Memory B cell (primary cell): ENCODE measurements around the gene LAMC1.
A peak's percentile ranks its signal among the peaks of the same experiment; 100 is the strongest.

ENCODE experiments used
- ATAC-seq: fragments of 150-1000 bp; cut with Tn5 transposase; 2 replicates; pipeline ENCODE4 v1.10.0; 2021; ENCODE audit warnings: low read depth, mild to moderate bottlenecking, moderate library complexity
- DNase-seq, 2 donors: peaks; one replicate each; pipeline ENCODE4 v3.0.0; 2022; ENCODE audit warnings: low spot score in 2 of 2
- H3K27ac Mint-ChIP-seq: one replicate; pipeline ENCODE4 v1.8.0; 2022; ENCODE audit warnings: mild to moderate bottlenecking, moderate library complexity, mixed read lengths
- H3K27me3 Mint-ChIP-seq: one replicate; pipeline ENCODE4 v1.8.0; 2022; ENCODE audit warnings: mixed read lengths
- H3K36me3 Mint-ChIP-seq: one replicate; pipeline ENCODE4 v1.8.0; 2022; ENCODE audit warnings: mild to moderate bottlenecking, mixed read lengths
- H3K4me1 Mint-ChIP-seq: one replicate; pipeline ENCODE4 v1.8.0; 2022; ENCODE audit warnings: mixed read lengths
- H3K4me3 Mint-ChIP-seq: one replicate; pipeline ENCODE4 v1.8.0; 2022; ENCODE audit warnings: mild to moderate bottlenecking, moderate library complexity, mixed read lengths
- H3K9me3 Mint-ChIP-seq: one replicate; pipeline ENCODE4 v1.8.0; 2022; ENCODE audit warnings: mixed read lengths

The LAMC1 gene

GRCh38 chr1:183025782-183026774 lies 2.9 kb downstream of the LAMC1 start:
- DNase-seq (no peak), ATAC-seq (no peak)
- H3K36me3 Mint-ChIP-seq, result peaks cover 7% of the 10 kb centered on the region
- no peaks in the 10 kb centered on the region for H3K9me3 Mint-ChIP-seq
- H3K27me3 Mint-ChIP-seq, result peaks cover 4% of the 10 kb centered on the region
- H3K27ac Mint-ChIP-seq, result no peak overlapping the region
- peaks cover 32% of the 10 kb centered on the region for H3K4me1 Mint-ChIP-seq
- no peak overlapping the region for H3K4me3 Mint-ChIP-seq

- H3K4me3 Mint-ChIP-seq, result no peak overlapping the region
- no peaks in the 10 kb centered on the region for H3K9me3 Mint-ChIP-seq
Observed at GRCh38 chr1:183027031-183027430, 3.8 kb downstream of the LAMC1 start.

GRCh38 chr1:183027791-183028190 lies 4.6 kb downstream of the LAMC1 start:
- H3K4me1 Mint-ChIP-seq, result peaks cover 23% of the 10 kb centered on the region
- no peak overlapping the region for H3K27ac Mint-ChIP-seq
- no peaks in the 10 kb centered on the region for H3K9me3 Mint-ChIP-seq
- H3K36me3 Mint-ChIP-seq, result peaks cover 7% of the 10 kb centered on the region
- ATAC-seq (no peak), DNase-seq (no peak)
- no peak overlapping the region for H3K4me3 Mint-ChIP-seq
- peaks cover 4% of the 10 kb centered on the region for H3K27me3 Mint-ChIP-seq

More at GRCh38 chr1:183027031-183027430, 3.8 kb downstream of the LAMC1 start:
- ATAC-seq (no peak), DNase-seq (no peak)
- H3K27ac Mint-ChIP-seq, result no peak overlapping the region
- peaks cover 7% of the 10 kb centered on the region for H3K36me3 Mint-ChIP-seq
- H3K27me3 Mint-ChIP-seq, result peaks cover 4% of the 10 kb centered on the region
- peaks cover 29% of the 10 kb centered on the region for H3K4me1 Mint-ChIP-seq

GRCh38 chr1:183029591-183030000 lies 6.4 kb downstream of the LAMC1 start:
- no peak overlapping the region for H3K4me3 Mint-ChIP-seq
- no peak overlapping the region for H3K27ac Mint-ChIP-seq
- H3K4me1 Mint-ChIP-seq, result peaks cover 20% of the 10 kb centered on the region
- peaks cover 9% of the 10 kb centered on the region for H3K36me3 Mint-ChIP-seq
- H3K9me3 Mint-ChIP-seq, result no peaks in the 10 kb centered on the region
- ATAC-seq, result no peak
- peaks cover 4% of the 10 kb centered on the region for H3K27me3 Mint-ChIP-seq
- no peak for DNase-seq

- Mint-ChIP-seq H3K36me3 (peaks cover 9% of the 10 kb centered on the region), H3K4me3 (no peak overlapping the region), H3K4me1 (peaks cover 18% of the 10 kb centered on the region), H3K27ac (no peak overlapping the region), H3K9me3 (no peaks in the 10 kb centered on the region), H3K27me3 (peaks cover 4% of the 10 kb centered on the region)
- DNase-seq, result no peak
- no peak for ATAC-seq
Observed at GRCh38 chr1:183030053-183030452, 6.8 kb downstream of the LAMC1 start.

- DNase-seq, result no peak
- ATAC-seq, result no peak
- Mint-ChIP-seq H3K27ac (no peak overlapping the region), H3K4me1 (peaks cover 13% of the 10 kb centered on the region), H3K27me3 (peaks cover 3% of the 10 kb centered on the region), H3K9me3 (no peaks in the 10 kb centered on the region), H3K36me3 (peaks cover 9% of the 10 kb centered on the region), H3K4me3 (no peak overlapping the region)
Observed at GRCh38 chr1:183032122-183032921, 9.1 kb downstream of the LAMC1 start.

- ATAC-seq (no peak), DNase-seq (no peak)
- Mint-ChIP-seq H3K4me3 (no peak overlapping the region), H3K36me3 (peaks cover 9% of the 10 kb centered on the region), H3K4me1 (peaks cover 13% of the 10 kb centered on the region), H3K9me3 (no peaks in the 10 kb centered on the region), H3K27ac (no peak overlapping the region), H3K27me3 (peaks cover 3% of the 10 kb centered on the region)
Observed at GRCh38 chr1:183033205-183033604, 10.0 kb downstream of the LAMC1 start.

- Mint-ChIP-seq H3K9me3 (no peaks in the 10 kb centered on the region), H3K27me3 (no peaks in the 10 kb centered on the region), H3K27ac (no peak overlapping the region), H3K4me3 (no peak overlapping the region), H3K4me1 (peaks cover 6% of the 10 kb centered on the region), H3K36me3 (peaks cover 4% of the 10 kb centered on the region)
- no peak for DNase-seq
- ATAC-seq, result no peak
Observed at GRCh38 chr1:183034682-183035081, 11.5 kb downstream of the LAMC1 start.

- DNase-seq (no peak), ATAC-seq (no peak)
- H3K4me3 Mint-ChIP-seq, result no peak overlapping the region
- peaks cover 21% of the 10 kb centered on the region for H3K4me1 Mint-ChIP-seq
- H3K36me3 Mint-ChIP-seq, result peaks cover 4% of the 10 kb centered on the region
- no peaks in the 10 kb centered on the region for H3K9me3 Mint-ChIP-seq
- H3K27me3 Mint-ChIP-seq, result no peaks in the 10 kb centered on the region
- no peak overlapping the region for H3K27ac Mint-ChIP-seq
Observed at GRCh38 chr1:183038333-183038866, 15.2 kb downstream of the LAMC1 start.

GRCh38 chr1:183038913-183039312 lies 15.7 kb downstream of the LAMC1 start:
- Mint-ChIP-seq H3K36me3 (peaks cover 3% of the 10 kb centered on the region), H3K27me3 (no peaks in the 10 kb centered on the region), H3K4me3 (no peak overlapping the region), H3K4me1 (peaks cover 21% of the 10 kb centered on the region), H3K27ac (no peak overlapping the region), H3K9me3 (no peaks in the 10 kb centered on the region)
- ATAC-seq (no peak), DNase-seq (no peak)

GRCh38 chr1:183039330-183039729 lies 16.1 kb downstream of the LAMC1 start:
- H3K4me1 Mint-ChIP-seq, result peaks cover 23% of the 10 kb centered on the region
- no peak overlapping the region for H3K27ac Mint-ChIP-seq
- ATAC-seq (no peak), DNase-seq (no peak)
- H3K4me3 Mint-ChIP-seq, result no peak overlapping the region
- peaks cover 2% of the 10 kb centered on the region for H3K36me3 Mint-ChIP-seq
- no peaks in the 10 kb centered on the region for H3K9me3 Mint-ChIP-seq
- no peaks in the 10 kb centered on the region for H3K27me3 Mint-ChIP-seq

GRCh38 chr1:183039985-183040447 lies 16.8 kb downstream of the LAMC1 start:
- no peaks in the 10 kb centered on the region for H3K9me3 Mint-ChIP-seq
- no peak overlapping the region for H3K27ac Mint-ChIP-seq
- DNase-seq (no peak), ATAC-seq (no peak)
- peaks cover 18% of the 10 kb centered on the region for H3K4me1 Mint-ChIP-seq
- peaks cover 2% of the 10 kb centered on the region for H3K36me3 Mint-ChIP-seq
- no peaks in the 10 kb centered on the region for H3K27me3 Mint-ChIP-seq
- no peak overlapping the region for H3K4me3 Mint-ChIP-seq

- no peaks in the 10 kb centered on the region for H3K9me3 Mint-ChIP-seq
- DNase-seq (no peak), ATAC-seq (no peak)
- no peaks in the 10 kb centered on the region for H3K27me3 Mint-ChIP-seq
- no peak overlapping the region for H3K27ac Mint-ChIP-seq
- peaks cover 2% of the 10 kb centered on the region for H3K36me3 Mint-ChIP-seq
- no peak overlapping the region for H3K4me3 Mint-ChIP-seq
- peaks cover 18% of the 10 kb centered on the region for H3K4me1 Mint-ChIP-seq
Observed at GRCh38 chr1:183040547-183040971, 17.3 kb downstream of the LAMC1 start.

GRCh38 chr1:183043254-183043653 lies 20.0 kb downstream of the LAMC1 start:
- Mint-ChIP-seq H3K36me3 (peaks cover 1% of the 10 kb centered on the region), H3K27ac (peak overlapping the region; percentile 20), H3K27me3 (no peaks in the 10 kb centered on the region), H3K9me3 (no peaks in the 10 kb centered on the region), H3K4me1 (peaks cover 24% of the 10 kb centered on the region), H3K4me3 (no peak overlapping the region)
- DNase-seq (no peak), ATAC-seq (no peak)
